T-helper 2 cell treated with Interferon-gamma antibody and Interleukin-4, amounts not matched to agents 100 ng/mL and 5 ng/mL, for 36 hours (primary cell): Measurements from ENCODE around the gene CXCL11. TPM values are rescaled to one million over a fixed set of nuclear protein-coding genes. Genes with fewer than 3 reads are reported as not detected.

Experiments used
- intact Hi-C: fragments of 100-400 bp; cut with micrococcal nuclease; formaldehyde crosslinking; loops from one replicate; pipeline ENCODE4 v1.15.1; 2023
- total RNA-seq: library from RNA; stranded (reverse); gene quantifications from 2 replicates; pipeline ENCODE4 v1.2.3, GENCODE V29; 2022

The CXCL11 gene
- total RNA-seq, 1 donor from 2014 or later = 0.11 TPM

DNA sequence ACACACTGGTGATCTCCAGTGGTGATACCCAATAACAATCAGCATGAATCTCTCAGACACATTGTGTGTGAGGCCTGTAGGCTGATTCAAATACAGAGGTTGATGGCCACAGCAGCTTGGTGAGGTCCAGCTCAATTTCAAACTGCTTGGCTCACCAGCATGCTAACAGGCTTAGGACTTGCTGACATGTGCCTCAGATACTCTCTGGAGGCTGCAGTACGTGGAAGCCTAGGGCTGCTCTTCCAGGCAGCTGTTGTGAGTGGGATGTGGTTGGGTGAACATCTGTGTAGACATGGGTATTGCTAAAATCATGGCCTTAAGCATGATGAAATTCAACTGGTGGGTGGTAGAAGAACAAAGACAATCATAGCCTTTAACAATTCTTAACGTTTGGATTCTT is 32.8 kb downstream of the CXCL11 start:
- intact Hi-C loops = no loop called here

DNA sequence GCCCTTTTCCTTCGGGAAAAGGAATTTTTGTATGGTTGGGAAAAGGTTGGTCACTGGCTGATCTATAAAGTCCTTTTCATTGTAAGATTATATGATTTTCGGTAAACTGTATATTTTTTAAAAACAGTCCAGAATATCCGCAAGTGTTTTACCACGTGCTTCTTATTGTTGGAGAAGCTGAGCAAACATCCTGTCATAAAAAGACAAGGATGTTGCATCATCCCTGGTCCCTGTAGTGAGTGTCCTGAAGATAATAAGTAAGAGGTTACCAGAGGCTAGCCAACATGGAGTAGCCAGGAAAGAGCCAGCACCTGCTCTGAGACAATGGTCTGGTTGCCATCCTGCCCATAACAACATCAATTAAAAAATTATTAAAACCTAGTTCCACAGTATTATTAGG is 33.7 kb downstream of the CXCL11 start:
- intact Hi-C loops = no loop called here

- intact Hi-C loops = no loop called here
These were observed 34.2 kb downstream of the CXCL11 start for GRCh38 chr4:76001700-76002099.

GRCh38 chr4:76000279-76000678 is 35.6 kb downstream of the CXCL11 start:
- intact Hi-C loops = no loop called here

DNA sequence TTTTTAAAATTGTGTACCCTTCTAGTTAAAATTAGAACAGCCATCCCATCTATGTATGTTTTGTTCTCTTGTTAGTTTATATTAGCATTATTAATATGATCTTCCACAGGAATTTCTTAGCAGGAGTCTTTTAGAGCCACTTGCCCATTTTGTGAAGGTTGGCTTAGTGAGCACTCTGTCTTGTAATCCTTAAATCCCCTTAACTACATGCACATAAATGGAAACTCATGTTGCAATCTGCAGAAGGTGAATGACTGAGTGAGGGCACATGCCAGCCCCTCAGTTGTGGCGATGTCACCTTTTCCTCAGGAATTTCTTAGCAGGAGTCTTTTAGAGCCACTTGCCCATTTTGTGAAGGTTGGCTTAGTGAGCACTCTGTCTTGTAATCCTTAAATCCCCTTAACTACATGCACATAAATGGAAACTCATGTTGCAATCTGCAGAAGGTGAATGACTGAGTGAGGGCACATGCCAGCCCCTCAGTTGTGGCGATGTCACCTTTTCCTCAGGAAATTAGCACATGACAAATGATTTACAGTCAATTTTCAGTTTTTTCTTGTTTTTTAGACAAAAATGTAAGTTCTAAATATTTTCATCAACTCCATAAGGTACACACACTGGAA is 37.2 kb downstream of the CXCL11 start:
- intact Hi-C loops = loop anchor here (10.0 kb wide), 3 partner anchors 274 to 1076 kb away; partner anchors contain the start of genes CCNI and USO1

DNA sequence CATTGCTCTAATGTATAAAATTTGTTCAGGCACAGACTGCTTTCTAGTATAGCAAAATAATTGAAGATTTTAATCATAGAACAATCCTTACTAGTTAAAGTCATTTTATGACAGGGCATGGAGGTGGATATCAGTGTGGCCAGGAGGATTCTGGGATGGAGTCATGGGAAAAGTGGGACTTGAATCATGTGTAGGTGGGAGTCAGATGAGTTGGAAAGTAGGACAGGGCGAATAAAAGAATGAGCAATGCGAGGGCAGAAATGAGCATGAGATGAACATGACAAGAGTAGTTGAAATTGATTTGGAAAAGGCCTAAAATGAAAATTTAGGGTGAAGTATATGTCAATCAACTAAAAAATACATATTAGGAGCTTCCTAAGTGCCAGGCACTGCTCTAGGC is 37.9 kb downstream of the CXCL11 start:
- intact Hi-C loops = loop anchor here (10.0 kb wide), 3 partner anchors 273 to 1077 kb away; partner anchors contain the start of genes CCNI and USO1

- intact Hi-C loops = loop anchor here (10.0 kb wide), 3 partner anchors 272 to 1078 kb away; partner anchors contain the start of genes CCNI and USO1
These were observed 38.8 kb downstream of the CXCL11 start for GRCh38 chr4:75997081-75997480.

- intact Hi-C loops = loop anchor here (1.0 to 10.0 kb wide), 4 partner anchors 72 to 1079 kb away; partner anchors contain the start of genes CCNI and USO1
These were observed 40.1 kb downstream of the CXCL11 start for GRCh38 chr4:75995727-75996126.

GRCh38 chr4:75992462-75992861 is 43.4 kb downstream of the CXCL11 start:
- intact Hi-C loops = loop anchor here (5.0 to 10.0 kb wide), 5 partner anchors 75 to 1082 kb away; partner anchors contain the start of genes CCNI, SCARB2 and USO1

- intact Hi-C loops = loop anchor here (1.0 to 10.0 kb wide), 7 partner anchors 49 to 1085 kb away; partner anchors contain the start of genes CCNI, NAAA, NUP54 and SCARB2
These were observed 45.9 kb downstream of the CXCL11 start for GRCh38 chr4:75989846-75990528.

- intact Hi-C loops = no loop called here
These were observed 50.8 kb downstream of the CXCL11 start for GRCh38 chr4:75985116-75985515.

Other genes with a start within 250 kb of the CXCL11 start
- gene PPEF2, start 133.6 kb downstream of the CXCL11 start, total RNA-seq = 0.07 and 0.52 TPM in 2 replicates
- 37.7 and 40.9 TPM in 2 replicates for gene NAAA, start 95.1 kb downstream of the CXCL11 start, total RNA-seq
- gene SDAD1, start 45.1 kb downstream of the CXCL11 start, total RNA-seq = 54.9 and 58.7 TPM in 2 replicates
- gene CXCL9, start 28.6 kb downstream of the CXCL11 start, total RNA-seq = 0.09 and 0.23 TPM in 2 replicates
- gene CXCL10, start 12.6 kb downstream of the CXCL11 start, total RNA-seq = 0.77 and 1.4 TPM in 2 replicates
- gene ART3, start 38.6 kb upstream of the CXCL11 start, total RNA-seq = 0.16 TPM in 1 of 2 replicates, not detected in the other
- 53.2 and 59.2 TPM in 2 replicates for gene NUP54, start 112.3 kb upstream of the CXCL11 start, total RNA-seq
- gene SCARB2, start 177.8 kb upstream of the CXCL11 start, total RNA-seq = 7.4 and 7.6 TPM in 2 replicates
- gene FAM47E, start 215.7 kb upstream of the CXCL11 start, total RNA-seq = not detected in 2 replicates